Stimulated activated CD4-positive, alpha-beta T cell treated with anti-CD3 and anti-CD28 coated beads, Interleukin-2, amount 100 ng/mL, for 4 hours (primary cell): Measurements from ENCODE around the gene GAN.
"Not testable (repeated sequence)": the region's sequence is repeated elsewhere in the genome, so short reads cannot be mapped to it uniquely, and the experiment has no call there.

Experiments
- DNase-seq: peaks from one replicate; pipeline ENCODE4 v3.0.0-alpha.2; 2020; ENCODE audit warnings: low read depth

Gene GAN

DNA sequence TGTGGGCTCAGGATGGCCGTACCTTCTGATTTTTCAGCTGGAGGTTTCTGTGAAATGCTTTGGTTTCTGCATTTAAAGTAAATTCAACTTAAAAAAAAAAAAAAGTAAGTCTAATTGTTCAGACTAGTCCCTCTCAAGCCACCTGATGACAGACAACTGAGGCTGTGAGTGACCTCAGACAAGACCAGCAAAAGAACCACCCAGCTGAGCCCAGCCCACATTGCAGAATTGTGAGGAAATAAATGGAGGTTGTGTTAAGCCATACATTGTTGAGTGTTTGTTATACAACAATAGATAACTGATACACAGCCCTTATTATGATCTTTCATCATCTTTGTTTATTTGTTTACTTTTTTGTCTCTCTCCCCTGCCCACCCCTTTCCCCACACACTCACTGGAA lies 85.1 kb downstream of the GAN start:
- no peak for DNase-seq

DNA sequence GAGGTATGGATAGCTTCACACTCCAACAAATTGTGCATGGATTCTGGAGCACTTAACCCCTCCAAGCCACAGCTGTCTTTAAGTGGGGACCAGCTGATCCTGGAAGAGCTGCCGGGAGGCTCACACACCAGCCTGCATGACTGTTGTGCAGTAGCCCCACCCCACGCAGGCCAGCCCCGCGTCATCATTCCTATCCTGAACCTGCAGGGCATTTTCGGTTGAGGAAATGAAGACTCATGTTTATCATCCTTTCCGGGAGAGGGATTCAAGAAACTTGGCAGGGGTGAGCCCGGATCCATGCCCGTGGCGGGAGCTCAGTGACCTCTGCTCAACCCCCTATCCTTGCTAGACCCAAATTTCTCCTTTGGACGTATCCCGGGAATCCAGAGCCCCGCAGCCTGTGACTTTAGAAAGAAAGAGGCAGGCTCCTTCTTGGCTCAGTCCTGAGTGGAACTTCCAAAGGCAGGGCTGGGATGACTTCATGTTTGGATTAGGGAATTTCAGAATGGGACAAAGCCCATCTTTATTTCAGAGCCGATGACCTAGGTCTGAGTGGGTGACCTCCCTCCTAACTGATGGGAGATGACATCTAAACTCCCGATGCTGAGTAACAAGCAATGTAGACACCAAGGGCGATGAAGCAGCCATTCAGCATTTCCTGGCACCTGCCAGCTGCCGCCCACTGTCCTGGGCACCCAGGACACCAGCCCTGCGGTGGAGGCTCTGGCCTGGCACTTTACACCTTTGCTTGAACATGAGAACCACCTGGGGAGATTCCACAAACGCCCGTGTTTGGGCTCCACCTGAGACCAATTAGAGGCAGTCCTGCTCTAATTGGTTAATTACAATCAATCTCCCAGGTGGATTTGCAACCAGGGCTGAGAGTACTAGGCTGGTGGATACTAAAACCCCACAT lies 86.5 kb downstream of the GAN start:
- DNase-seq, result no peak

DNA sequence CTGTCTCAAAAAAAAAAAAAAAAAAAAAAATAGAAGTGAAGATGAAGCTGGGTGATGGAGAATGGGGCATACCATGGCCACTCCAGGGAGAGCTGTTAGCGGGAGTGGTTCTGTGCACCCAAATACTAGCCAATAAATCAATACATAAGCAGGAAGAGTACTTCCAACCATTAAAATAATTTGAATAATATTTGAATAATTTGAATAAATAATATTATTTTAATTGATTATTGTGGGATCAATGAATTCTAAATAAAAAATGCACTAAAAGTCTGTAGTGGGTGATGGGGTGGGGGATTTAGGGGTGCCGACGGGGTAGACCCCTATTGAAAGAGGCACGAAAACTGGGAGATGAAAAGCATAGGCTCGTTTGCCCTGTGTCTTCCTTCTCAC lies 88.4 kb downstream of the GAN start:
- no peak for DNase-seq

DNA sequence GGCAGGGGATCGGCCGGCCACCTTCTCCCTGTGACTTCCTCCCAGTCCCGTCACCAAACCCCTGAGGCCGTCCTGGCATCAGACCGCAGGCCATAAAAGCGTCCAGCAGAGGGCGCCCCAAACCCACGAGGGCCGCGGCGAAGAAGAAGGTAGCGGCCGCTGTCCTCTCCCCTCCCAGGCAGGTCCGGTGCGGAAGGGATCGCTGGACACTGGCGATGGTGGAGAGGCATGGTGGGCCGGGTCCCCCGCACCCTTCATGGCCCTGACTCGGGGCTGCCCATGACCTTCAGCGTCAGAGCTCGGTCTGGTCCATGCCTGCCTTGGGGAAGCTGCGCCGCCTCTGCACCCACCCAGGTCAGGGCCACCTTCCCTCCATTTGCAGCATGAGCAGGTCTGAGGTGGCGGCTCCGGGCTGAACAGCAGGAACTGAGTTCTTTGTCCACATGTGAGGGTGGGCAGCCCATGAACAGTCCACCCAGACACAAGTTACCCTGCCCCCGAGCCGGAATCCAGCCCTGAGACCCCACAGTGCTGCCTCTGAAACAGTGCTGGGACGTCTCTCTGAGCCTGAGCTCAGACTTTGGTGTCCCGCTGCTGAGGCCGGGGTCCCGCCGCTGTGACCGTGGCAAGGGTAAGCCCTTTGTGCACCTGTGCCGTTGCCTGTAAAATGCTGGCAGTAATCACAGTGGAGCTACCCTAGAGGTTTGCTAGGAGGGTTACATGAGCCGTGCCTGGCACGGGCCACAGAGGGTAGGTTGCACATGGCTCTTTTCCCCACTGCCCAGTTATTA lies 89.0 kb downstream of the GAN start:
- DNase-seq, result peak; percentile 64

DNA sequence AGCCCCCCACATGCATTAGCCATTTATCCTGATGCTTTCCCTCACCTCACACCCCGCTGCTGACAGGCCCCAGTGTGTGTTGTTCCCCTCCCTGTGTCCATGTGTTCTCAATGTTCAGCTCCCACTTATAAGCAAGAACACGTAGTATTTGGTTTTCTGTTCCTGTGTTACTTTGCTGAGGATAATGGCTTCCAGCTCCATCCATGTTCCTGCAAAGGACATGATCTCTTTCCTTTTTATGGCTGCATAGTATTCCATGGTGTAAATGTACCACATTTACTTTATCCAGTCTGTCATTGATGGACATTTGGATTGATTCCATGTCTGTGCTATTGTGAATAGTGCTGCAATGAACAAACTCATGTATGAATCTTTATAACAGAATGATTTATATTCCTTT lies 90.2 kb downstream of the GAN start:
- not testable (repeated sequence) for DNase-seq

DNA sequence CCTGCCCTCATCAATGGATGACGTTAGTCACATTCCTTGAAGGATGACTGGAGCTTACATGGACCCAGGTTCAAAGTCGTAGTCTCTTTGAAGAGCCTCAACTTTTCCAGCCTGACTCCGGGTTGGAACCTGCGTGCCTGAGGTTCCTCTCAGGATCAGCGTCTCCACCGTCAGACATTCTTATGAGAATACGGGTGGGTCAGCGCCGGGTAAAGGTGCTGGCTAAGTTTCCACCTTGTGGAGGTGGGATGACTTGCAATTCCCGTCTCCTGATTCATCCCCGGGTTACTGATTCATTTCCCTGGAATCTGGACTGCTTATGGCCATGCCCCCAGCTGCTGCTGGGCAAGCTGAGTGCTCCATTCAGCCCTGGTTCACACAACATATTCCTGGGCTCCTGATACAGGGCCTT lies 90.9 kb downstream of the GAN start:
- DNase-seq, result no peak

DNA sequence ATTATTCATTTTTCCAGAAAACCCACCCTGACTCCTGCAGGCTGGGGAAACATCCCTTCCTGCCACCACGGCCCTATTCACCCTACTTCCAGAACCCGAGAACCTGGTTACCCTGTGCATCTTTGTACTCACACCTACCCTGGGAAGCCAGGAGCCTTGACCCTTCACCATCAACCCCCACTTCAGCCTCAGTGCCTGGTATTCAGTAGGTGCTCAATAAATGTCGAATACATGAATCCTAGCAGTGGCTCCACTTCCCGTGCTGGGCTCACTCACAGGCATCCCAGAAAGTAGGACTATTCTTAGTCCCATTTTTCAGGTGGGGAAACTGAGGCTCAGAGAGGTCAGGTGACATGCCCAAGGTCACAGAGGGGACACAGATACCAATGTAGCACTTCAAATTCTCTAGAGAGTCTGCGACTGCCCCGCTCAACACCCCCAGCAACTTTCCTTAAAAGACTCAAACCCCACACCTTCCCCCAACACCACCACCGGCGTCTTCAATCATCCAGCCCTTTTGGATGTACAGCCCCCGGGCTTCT lies 93.7 kb downstream of the GAN start:
- DNase-seq, result no peak

DNA sequence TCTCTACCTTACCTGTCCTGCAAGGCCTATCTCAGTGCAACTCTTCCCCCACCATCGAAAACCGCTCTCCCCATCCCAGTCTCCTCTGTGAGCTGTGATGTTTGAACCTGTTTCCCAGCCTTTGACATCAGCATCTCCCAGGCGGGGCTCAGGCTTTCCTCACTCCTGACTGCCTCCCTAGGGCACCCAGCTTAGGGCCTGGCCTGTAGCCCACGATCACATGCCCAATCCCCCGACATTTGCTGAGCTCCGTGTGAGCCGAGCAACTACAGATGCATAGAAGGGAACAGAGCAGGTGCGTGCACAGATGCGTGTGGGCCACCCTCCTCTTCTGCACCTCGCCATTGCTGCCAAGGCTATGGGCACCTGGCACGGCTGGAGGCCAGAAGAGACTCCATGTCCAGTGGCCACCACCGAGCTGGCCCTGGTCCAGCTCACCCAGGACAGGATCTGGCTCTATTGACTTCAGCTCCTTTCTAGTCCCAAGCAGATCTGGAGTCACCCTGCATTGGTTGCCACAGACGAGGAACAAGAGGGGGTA lies 94.3 kb downstream of the GAN start:
- no peak for DNase-seq

DNA sequence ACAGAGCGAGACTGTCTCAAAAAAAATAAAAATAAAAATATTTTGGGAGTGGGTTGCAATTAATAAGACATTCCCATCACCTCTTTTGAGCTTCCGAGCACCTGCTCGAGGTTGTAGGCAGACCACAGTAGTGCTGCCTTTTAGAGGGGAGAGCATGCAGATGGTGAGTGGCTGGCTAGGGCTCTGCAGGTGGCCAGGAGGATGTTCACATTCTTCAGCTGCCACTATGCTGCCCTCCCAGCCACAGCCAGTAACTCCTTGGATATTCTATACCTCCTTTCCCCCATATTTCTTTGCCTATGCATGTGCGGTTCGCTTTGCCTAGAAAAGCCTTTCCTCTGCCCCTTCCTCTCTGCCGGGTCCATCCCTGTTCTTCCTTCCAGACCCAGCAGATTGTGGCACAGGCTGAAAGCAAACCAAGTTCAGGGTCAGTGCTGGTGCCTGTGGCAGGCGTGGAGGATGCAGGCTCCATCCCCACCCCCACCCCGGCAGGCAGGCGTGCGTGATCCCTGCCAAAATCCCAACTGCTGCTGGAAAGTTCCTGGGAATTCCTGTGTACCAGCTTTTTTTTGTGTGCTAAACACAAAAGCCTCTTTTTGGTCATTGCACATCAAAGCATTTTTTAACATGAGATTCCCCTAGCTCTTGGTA lies 96.0 kb downstream of the GAN start:
- no peak for DNase-seq

DNA sequence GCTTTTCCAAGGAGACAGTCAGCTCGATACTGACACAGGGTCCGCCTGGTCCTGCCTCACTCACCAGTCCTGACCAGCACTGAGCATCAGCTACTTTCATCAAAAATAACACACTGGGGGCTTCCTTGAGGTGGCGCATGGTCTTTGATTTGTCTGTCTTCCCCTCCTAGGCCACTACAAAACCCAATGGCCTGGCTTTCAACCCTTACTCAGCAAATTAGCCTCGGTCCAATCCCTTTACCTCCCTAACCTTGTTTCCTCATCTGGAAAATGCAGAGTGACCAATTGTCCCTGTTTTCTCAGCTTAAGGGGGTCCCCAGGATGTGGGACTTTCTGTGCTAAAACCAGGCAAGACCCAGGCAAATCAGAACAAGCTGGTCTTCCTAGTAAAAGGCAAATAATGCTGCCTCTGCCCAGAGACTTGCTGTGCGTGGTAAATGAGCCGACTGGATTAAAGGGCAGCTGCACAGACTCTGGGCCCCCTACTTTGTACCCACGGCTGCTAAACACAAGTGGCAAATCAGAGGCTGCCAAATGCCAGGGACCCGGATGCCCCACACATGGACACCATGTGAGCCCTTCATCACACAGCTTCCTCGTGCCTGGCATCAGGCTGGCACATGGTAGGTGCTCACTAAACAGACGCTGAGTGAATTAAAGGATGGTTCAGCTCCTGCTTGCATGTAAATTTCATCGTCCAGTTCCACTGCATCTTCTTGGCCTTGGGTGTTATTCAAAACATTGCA lies 98.7 kb downstream of the GAN start:
- DNase-seq, result no peak

DNA sequence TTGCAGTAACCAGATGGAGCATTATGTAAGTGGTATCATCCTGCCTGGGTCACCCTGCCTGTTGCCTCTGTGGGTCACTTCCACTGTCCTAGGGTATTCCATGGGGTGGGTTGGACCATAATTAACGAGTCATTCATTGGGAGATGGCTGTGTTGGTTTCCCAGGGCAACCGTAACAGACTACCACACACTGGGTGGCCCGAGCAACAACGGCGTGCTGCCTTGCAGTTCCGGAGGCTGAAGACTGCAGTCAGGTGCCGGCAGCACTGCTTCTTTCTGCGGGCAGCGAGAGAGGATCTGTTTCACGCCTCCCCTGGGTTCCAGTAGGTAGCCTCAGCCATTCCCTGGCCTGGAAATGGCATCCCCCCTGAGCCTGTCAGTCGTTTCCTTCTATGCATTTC lies 101.0 kb downstream of the GAN start:
- DNase-seq, result no peak

DNA sequence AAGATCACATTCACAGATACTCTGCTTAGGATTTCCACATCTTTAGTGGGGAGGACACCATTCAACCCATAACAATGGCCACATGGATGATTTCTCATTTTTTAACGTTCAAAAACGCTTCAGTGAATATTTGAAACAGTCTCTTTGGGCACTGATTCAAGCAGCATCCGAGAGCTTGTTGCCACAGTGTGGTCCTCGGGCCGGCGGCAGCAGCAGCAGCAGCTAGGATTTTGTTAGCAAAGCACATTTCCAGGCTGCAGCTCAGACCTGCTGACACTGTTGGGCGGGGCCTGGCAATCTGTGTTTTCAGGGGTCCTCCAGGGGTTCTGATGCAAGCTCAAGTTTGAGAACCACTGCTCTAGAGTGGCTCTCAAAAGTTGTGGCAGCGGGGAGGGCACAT lies 102.0 kb downstream of the GAN start:
- no peak for DNase-seq

DNA sequence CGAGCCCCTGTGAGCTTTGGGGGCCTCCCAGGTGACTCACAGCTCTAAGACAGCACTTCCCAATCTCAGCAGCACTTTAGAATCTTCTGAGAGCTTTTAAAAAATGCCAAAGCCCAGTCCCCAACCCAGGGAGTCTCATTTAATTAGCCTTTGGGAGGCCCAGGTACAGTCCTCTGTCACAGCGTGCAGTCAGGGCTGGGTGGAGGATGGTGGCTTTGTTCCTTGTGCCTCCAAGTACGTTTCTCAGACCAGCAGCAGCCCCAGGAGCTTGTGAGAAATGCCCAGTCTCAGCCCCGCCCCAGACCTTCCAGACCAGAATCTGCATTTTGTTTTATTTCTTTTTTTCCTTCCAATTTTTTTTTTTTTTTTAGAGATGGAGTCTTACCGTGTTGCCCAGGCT lies 102.4 kb downstream of the GAN start:
- DNase-seq, result no peak

DNA sequence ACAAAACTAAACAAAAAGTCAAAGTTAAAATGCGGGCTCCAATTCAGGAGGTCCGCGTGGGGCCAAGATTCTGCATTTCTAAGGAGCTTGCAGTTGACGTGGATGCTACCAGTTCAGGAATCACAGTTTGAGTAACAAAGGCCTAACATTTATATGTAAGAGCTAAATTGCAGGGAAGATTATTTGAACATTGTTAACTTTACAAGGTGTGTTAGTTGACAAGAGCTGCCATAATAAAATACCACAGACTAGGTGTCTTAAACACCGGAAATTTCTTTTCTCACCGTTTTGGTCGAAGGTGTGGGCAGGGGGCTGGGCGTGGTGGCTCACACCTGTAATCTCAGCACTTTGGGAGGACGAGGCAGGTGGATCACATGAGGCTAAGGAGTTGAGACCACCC lies 105.0 kb downstream of the GAN start:
- no peak for DNase-seq

DNA sequence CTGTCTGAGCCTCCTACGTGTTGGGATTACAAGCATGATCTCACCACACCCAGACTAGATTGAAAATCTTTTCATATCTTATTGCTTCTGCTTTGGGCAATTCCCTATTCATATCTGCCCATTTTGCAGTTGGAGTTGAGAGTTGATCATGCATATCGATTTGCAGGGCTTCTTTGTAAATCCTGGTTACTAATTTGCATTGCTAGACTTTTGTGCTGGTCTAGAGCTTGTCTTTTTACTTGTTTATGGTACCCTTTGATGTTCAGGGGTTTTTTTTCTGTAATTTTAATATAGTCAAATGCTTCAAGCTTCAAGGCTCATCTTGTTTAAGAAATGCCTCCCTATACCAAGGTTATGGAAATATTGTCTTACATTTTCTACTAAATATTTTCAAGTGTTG lies 106.4 kb downstream of the GAN start:
- DNase-seq, result no peak

DNA sequence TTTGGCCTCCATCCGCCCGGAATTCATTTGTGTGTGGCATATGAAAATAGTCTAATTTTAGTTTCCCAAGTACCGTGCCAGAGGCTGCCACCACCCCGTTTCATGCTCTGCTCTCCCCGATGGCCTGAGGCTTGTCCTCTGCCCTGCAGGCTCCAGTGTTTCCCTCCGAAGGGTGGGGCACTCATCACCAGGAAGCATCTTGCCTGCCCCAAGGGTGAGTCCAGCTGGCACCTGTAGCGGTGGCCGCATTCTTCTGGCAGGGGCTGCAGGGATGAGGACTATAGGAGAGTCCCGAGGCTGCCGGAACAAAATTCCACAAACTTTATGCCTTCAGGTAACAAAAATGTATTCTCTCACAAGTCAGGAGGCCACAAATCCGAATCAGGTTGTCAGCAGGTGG lies 106.8 kb downstream of the GAN start:
- DNase-seq, result no peak

DNA sequence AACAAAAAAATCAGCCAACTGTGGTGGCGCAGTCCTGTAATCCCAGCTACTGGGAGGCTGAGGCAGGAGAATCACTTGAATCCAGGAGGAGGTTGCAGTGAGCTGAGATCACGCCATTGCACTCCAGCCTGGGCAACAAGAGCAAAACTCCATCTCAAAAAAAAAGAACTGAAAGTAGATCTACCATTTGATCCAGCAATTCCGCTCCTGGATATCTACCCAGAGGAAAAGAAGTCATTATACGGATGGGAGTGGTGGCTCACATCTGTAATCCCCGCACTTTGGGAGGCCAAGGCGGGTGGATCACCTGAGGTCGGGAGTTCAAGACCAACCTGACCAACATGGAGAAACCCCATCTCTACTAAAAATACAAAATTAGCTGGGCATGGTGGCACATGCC lies 107.4 kb downstream of the GAN start:
- DNase-seq, result not testable (repeated sequence)

DNA sequence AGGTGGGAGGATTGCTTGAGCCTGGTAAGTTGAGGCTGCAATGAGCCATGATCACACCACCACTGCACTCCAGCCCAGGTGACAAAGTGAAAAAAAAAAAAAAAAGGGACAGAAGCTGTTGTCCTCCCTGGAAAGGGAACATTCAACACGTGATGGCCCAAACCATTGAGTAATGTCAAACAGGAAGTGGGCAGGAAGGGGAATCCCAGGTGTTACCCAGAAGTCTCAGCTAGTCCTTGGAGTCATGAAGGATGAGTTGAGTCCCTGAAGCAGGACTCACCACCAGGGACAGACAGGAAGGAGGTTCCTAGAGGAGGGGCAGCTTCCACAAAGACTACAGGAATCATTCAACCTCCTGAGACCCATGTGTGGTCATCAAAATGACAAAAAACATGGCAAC lies 110.0 kb downstream of the GAN start:
- no peak for DNase-seq

DNA sequence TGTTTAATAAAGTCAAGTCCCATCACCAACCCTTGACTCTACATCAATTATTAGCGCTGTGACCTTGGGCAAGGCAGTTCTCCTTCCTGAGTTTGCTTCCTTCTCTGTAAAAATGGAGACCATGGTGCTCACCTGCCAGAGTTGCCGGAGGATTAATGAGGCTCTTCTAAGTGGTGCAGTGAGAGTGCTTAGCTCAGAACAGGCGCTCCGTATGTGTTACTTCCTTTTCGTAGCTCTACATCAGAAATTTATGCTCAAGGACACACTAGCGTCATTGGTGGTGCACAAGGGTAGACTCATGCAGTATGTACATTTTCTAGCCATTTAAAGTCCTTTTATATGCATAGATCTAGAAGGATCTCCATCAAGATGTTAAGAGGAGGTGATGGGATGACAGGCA lies 112.5 kb downstream of the GAN start:
- DNase-seq, result no peak

DNA sequence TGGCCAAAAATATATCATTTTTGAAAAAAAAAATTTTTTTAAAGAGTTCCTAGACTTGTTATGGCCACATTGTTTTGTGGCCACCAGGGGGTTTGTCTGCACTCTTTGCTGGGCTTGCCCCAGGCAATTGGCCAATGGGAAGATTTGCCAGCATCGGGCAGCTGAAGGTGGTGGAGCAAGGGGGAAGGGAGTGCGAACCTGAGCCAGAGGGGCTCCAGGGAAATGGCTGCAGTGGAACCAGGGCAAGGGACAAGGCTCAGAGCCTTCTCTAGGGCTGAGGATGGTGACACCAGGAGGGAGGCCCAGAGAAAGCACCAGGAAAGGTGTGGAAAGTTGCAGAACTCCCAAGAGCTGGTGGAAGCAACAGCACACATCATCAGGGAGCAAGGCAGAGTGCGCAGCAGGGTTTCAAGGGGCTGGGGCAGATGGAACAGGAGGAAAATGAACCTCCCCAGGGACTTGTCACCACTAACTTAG lies 114.3 kb downstream of the GAN start:
- no peak for DNase-seq

DNA sequence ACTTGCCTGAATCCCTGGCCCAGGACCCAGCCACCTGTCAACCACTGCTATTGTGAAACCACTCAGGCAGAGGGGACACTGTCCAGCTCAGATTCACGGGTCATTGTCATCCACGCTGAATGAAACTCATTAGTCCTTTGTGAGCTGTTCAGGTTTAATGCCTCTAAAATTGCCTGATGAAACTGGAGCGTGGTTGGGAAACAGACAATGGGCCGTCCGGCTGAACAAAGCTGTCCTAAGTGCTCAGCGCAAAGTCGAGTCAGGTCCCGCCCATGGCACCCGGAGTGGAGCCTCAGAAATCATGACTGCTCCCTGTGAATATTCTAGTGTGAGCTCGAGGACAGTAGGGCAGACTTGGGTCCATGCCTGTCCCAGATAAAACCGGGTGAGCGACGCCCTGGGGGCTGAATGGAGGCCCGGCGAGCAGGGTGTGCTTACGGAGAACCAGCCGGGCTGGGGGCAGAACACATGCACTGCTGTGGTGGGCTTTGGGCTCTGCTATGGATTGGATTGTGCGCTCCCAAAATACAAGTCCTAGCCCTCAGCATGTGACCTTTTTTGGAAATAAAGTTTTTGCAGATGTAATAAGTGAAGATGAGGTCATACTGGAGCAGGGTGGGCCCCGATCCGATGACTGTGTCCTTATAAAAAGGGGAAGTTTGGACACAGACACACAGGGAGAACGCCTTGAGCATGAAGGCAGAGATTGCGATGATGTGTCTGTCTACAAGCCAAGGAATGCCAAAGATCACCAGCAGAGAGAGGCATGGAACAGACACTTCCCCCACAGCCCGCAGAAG lies 117.0 kb downstream of the GAN start:
- no peak for DNase-seq
